Sigmoid colon (tissue), 7 donors: Measurements from ENCODE around the gene GSTK1. TPM values are rescaled to one million over a fixed set of nuclear protein-coding genes. Genes with fewer than 3 reads are reported as not detected.
"Not testable (repeated sequence)": the region's sequence is repeated elsewhere in the genome, so short reads cannot be mapped to it uniquely, and the experiment has no call there.

Experiments
- DNase-seq: peaks from one replicate; pipeline ENCODE4 v3.0.0-alpha.2; 2019
- H3K27ac ChIP-seq, 4 donors: fragments of 200-600 bp; sonication (generic); one replicate each; pipeline ENCODE4 v1.5.1; 2016 to 2019; ENCODE audit warnings: mild to moderate bottlenecking in 1 of 4
- H3K27me3 ChIP-seq, 3 donors: fragments of 200-600 bp; sonication (generic); one replicate each; pipeline ENCODE4 v1.5.1; 2019; ENCODE audit warnings: mild to moderate bottlenecking in 1 of 3
- H3K36me3 ChIP-seq, 4 donors: fragments of 200-600 bp; sonication (generic); one replicate each; pipeline ENCODE4 v1.5.1; 2016 to 2019
- H3K4me1 ChIP-seq, 4 donors: fragments of 200-600 bp; sonication (generic); one replicate each; pipeline ENCODE4 v1.5.1; 2017 to 2019
- H3K4me3 ChIP-seq, 4 donors: fragments of 200-600 bp; sonication (generic); one replicate each; pipeline ENCODE4 v1.5.1; 2017 to 2019; ENCODE audit warnings: mild to moderate bottlenecking in 2 of 4, moderate library complexity in 1 of 4
- H3K9me3 ChIP-seq, 4 donors: fragments of 200-600 bp in 3 of 4; sonication (generic) in 3 of 4; one replicate each; pipeline versions ENCODE4 v1.5.1 to v1.6.1; 2013 to 2019
- EP300 ChIP-seq, 4 donors: sonication (generic); formaldehyde crosslinking; IDR thresholded peaks; one replicate each; pipeline ENCODE4 v1.6.1; 2017; ENCODE audit warnings: antibody characterized with exemption in 4 of 4
- POLR2A ChIP-seq, 2 donors: fragments of 450-650 bp; IDR thresholded peaks; one replicate each; pipeline ENCODE4 v1.6.1; 2016; ENCODE audit warnings: antibody characterized with exemption in 2 of 2, mild to moderate bottlenecking in 2 of 2, moderate library complexity in 2 of 2
- POLR2AphosphoS5 ChIP-seq, 4 donors: sonication (generic); formaldehyde crosslinking; IDR thresholded peaks; one replicate each; pipeline ENCODE4 v1.6.1; 2017; ENCODE audit warnings: antibody characterized with exemption in 4 of 4
- WGBS, 2 donors: extraction: QIAGEN DNeasy Blood & Tissue Kit; methylation state at CpG; one replicate each; pipeline ENCODE4 v1.1.7; 2013; 5-methylcytosine and 5-hydroxymethylcytosine counted together
- intact Hi-C: fragments of 100-400 bp; cut with DNase I; formaldehyde crosslinking; loops from one replicate; pipeline ENCODE4 v1.15.1; 2023
- polyA plus RNA-seq, 3 donors: library from polyadenylated mRNA; stranded (reverse); fragments of 200-250 nt; gene quantifications; one replicate each; pipeline ENCODE4 v1.2.3, GENCODE V29; 2013
- total RNA-seq, 4 donors: library from RNA; depleted of rRNA; stranded (reverse); fragments of >200 nt; gene quantifications; one replicate each; pipeline ENCODE4 v1.1.0, GENCODE V29; 2016
- TF ChIP-seq, protein P1 (sequence below), 4 experiments: fragments of 450-650 bp in 3 of 4; fragments of 200-600 bp in 1 of 4; IDR thresholded peaks; one replicate each; pipeline ENCODE4 v1.5.1; 2016 to 2019; ENCODE audit warnings: antibody characterized with exemption in 4 of 4, mild to moderate bottlenecking in 3 of 4, moderate library complexity in 2 of 4
- donor health status: healthy with polysubstance abuse.
- donor health status: Bipolar disorder and iron deficiency.
- donor health status: healthy.

The GSTK1 gene
- total and polyA plus RNA-seq, 7 donors: 111 to 247 (median 158) TPM

DNA sequence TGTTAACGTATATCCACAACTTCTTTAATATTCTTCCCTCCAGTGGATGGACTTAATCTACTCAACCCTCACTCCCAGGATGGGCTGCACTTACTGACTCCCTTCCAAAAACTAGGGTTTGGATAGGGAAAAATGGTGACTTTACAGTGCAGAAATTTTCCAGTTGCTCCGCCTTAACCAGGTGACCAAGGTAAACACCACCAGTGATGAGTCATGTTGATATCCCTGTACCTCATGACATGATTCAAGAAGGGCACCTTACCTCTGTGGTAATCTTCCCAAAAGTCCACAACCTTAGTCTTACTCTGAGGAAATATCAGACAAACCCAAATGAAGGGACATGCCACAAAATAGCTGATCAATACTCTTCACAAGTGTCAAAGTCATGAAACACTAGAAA is 3.5 kb upstream of the GSTK1 start:
- Histone ChIP-seq H3K4me1 (peaks cover 0 to 23% (median 16%) of the 10 kb centered on the region in 4 donors), H3K27me3 (no peaks in the 10 kb centered on the region), H3K9me3 (no peaks in the 10 kb centered on the region), H3K4me3 (no peak overlapping the region), H3K27ac (no peak overlapping the region), H3K36me3 (peaks cover 0 to 2% (median 0%) of the 10 kb centered on the region in 4 donors)
- intact Hi-C loops: loop anchor here (5.0 kb wide), 1 partner anchor 123 kb away; the partner anchor contains the start of gene ZYX
- TF ChIP-seq POLR2AphosphoS5 (IDR thresholded peaks at IDR 0.05) (no peak), EP300 (IDR thresholded peaks at IDR 0.05) (no peak), POLR2A (IDR thresholded peaks at IDR 0.05) (no peak)
- TF ChIP-seq, protein P1, sequence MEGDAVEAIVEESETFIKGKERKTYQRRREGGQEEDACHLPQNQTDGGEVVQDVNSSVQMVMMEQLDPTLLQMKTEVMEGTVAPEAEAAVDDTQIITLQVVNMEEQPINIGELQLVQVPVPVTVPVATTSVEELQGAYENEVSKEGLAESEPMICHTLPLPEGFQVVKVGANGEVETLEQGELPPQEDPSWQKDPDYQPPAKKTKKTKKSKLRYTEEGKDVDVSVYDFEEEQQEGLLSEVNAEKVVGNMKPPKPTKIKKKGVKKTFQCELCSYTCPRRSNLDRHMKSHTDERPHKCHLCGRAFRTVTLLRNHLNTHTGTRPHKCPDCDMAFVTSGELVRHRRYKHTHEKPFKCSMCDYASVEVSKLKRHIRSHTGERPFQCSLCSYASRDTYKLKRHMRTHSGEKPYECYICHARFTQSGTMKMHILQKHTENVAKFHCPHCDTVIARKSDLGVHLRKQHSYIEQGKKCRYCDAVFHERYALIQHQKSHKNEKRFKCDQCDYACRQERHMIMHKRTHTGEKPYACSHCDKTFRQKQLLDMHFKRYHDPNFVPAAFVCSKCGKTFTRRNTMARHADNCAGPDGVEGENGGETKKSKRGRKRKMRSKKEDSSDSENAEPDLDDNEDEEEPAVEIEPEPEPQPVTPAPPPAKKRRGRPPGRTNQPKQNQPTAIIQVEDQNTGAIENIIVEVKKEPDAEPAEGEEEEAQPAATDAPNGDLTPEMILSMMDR (IDR thresholded peaks at IDR 0.05): no peak
- WGBS, 2 donors: 71 to 81% methylated on average over 2 of the region's 2 CpGs
- DNase-seq: no peak

DNA sequence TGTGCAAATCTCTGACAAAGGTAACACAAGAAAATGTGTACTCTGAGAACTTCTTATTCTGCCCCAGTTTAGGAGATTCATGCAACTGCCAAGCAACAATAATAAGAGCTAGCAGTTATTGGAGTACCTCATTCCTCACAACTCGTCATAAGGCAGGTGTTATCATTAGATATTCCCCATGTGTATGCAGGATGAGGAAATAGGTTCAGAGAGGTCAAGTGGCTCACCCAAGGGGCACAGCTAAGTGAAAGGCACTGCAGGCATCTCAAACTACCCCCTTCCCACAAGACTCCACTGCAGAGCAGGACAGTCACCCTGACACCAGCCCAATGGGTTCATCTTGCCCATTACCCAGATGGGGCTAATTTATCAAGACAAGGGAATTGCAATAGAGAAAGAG is 1.3 kb upstream of the GSTK1 start:
- intact Hi-C loops: loop anchor here (5.0 kb wide), 1 partner anchor 120 kb away; the partner anchor contains the start of gene ZYX
- 92% methylated on average over 1 of the region's 1 CpG for WGBS, 2 donors
- no peak for DNase-seq
- peaks cover 0 to 30% (median 21%) of the 10 kb centered on the region in 4 donors for H3K4me1 ChIP-seq
- no peaks in the 10 kb centered on the region for H3K27me3 ChIP-seq
- H3K36me3 ChIP-seq: peaks cover 0 to 8% (median 2%) of the 10 kb centered on the region in 4 donors
- H3K27ac ChIP-seq: no peak overlapping the region
- TF ChIP-seq, protein P1 (IDR thresholded peaks at IDR 0.05): no peak
- TF ChIP-seq POLR2AphosphoS5 (IDR thresholded peaks at IDR 0.05) (no peak), POLR2A (IDR thresholded peaks at IDR 0.05) (no peak), EP300 (IDR thresholded peaks at IDR 0.05) (no peak)
- no peak overlapping the region for H3K4me3 ChIP-seq
- no peaks in the 10 kb centered on the region for H3K9me3 ChIP-seq

DNA sequence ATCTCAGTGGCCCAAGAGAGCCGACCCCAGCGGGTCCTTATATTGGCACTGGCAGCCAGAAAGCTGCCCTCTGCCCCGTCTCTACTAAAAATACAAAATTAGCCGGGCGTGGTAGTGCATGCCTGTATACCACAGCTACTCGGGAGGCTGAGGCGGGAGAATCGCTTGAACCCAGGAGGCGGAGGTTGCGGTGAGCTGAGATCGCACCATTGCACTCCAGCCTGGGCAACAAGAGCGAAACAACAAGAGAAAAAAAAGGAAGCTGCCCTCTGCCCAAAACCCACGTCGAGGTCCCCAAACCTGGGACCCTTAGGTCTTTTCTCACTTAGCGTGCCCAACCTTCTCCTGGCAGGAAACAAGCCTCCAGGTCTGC is 941 bp downstream of the GSTK1 start:
- H3K27me3 ChIP-seq, DNase-seq, H3K9me3 ChIP-seq: not testable (repeated sequence)
- Histone ChIP-seq H3K36me3 (peaks cover 14 to 31% (median 20%) of the 10 kb centered on the region in 4 donors), H3K4me1 (peaks cover 0 to 22% (median 17%) of the 10 kb centered on the region in 4 donors), H3K4me3 (peak overlapping the region; percentile 79 to 83 (median 80)), H3K27ac (peak overlapping the region; percentile 82 to 89 (median 87))
- 12 to 53% methylated on average over 15 of the region's 15 CpGs for WGBS, 2 donors
- intact Hi-C loops: loop anchor here (2.0 to 5.0 kb wide), 2 partner anchors 25 to 118 kb away; partner anchors contain the start of genes CASP2 and ZYX

DNA sequence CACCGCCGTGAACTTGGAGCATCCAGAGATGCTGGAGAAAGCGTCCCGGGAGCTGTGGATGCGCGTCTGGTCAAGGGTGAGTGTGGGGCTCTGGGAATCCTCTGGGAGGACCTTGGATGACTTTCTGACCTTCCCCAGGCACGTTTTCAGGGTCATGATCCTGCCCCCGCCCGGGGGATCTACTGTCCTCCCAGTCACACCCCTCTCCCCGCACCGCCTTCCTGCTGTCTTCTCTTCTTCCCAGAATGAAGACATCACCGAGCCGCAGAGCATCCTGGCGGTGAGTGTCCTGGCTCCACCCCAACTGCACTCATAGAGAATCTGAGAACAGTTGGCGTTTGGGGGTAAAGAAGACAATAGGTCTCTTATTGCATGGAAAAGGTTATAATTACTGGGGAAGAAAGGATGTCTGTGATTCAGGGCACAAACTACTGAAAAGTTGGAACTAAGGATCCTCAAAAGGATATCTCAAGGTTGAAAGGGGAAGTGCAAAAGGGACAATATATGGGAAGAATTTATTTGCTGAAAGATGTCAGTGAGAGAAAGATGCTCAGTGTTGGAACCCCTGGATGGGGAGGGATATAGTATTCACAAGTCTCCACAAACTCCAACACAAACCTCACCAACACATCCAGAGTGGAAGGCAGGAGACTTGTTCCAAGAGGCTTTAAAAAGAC is 1.9 kb downstream of the GSTK1 start:
- peak overlapping the region in 1 of 4 donors; percentile 83 for H3K4me3 ChIP-seq
- no peak for TF ChIP-seq POLR2AphosphoS5 (IDR thresholded peaks at IDR 0.05)
- TF ChIP-seq EP300 (IDR thresholded peaks at IDR 0.05): no peak
- TF ChIP-seq, protein P1 (IDR thresholded peaks at IDR 0.05): no peak
- no peak for TF ChIP-seq POLR2A (IDR thresholded peaks at IDR 0.05)

DNA sequence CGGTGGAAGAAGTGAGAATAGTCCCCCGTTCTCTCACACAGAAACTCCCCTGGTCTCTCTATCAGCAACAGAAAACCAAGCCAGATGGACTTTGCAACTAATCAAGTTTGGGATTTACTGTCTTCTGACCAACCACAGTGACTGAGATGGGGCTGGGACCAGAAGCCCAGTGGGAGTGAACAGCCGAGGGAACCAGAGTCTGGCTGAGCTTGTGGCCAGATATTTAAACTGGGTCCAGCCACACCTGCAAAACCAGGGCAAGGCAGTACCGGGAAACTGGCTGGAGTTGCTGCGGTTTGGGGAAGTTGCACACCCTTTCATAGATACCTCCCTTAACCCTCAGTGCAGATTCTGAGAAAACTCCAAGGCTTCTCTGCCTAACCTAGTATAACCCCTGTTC is 6.0 kb downstream of the GSTK1 start:
- no peak overlapping the region for H3K27ac ChIP-seq
- DNase-seq: no peak
- H3K27me3 ChIP-seq: no peaks in the 10 kb centered on the region
- no peak overlapping the region for H3K4me3 ChIP-seq
- H3K4me1 ChIP-seq: peaks cover 0 to 12% (median 10%) of the 10 kb centered on the region in 4 donors
- H3K36me3 ChIP-seq: peaks cover 14 to 42% (median 25%) of the 10 kb centered on the region in 4 donors
- intact Hi-C loops: no loop called here
- TF ChIP-seq, protein P1 (IDR thresholded peaks at IDR 0.05): no peak
- TF ChIP-seq POLR2A (IDR thresholded peaks at IDR 0.05) (no peak), POLR2AphosphoS5 (IDR thresholded peaks at IDR 0.05) (no peak), EP300 (IDR thresholded peaks at IDR 0.05) (no peak)
- H3K9me3 ChIP-seq: no peaks in the 10 kb centered on the region
- 17 to 46% methylated on average over 5 of the region's 5 CpGs for WGBS, 2 donors

More for the DNA sequence above, 1.9 kb downstream of the GSTK1 start:
- Histone ChIP-seq H3K4me1 (peaks cover 0 to 22% (median 17%) of the 10 kb centered on the region in 4 donors), H3K9me3 (no peaks in the 10 kb centered on the region), H3K27me3 (no peaks in the 10 kb centered on the region), H3K27ac (peak overlapping the region in 1 of 4 donors; percentile 88), H3K36me3 (peaks cover 14 to 41% (median 25%) of the 10 kb centered on the region in 4 donors)
- WGBS, 2 donors: 69 to 83% methylated on average over 15 of the region's 15 CpGs
- intact Hi-C loops: loop anchor here (2.0 kb wide), 1 partner anchor 24 kb away; the partner anchor contains the start of gene CASP2
- DNase-seq: no peak
